ENCODE results near the gene GABRB3.

- no peak for TF ChIP-seq EZH2 (IDR thresholded peaks at IDR 0.05)
- TF ChIP-seq, protein P1, sequence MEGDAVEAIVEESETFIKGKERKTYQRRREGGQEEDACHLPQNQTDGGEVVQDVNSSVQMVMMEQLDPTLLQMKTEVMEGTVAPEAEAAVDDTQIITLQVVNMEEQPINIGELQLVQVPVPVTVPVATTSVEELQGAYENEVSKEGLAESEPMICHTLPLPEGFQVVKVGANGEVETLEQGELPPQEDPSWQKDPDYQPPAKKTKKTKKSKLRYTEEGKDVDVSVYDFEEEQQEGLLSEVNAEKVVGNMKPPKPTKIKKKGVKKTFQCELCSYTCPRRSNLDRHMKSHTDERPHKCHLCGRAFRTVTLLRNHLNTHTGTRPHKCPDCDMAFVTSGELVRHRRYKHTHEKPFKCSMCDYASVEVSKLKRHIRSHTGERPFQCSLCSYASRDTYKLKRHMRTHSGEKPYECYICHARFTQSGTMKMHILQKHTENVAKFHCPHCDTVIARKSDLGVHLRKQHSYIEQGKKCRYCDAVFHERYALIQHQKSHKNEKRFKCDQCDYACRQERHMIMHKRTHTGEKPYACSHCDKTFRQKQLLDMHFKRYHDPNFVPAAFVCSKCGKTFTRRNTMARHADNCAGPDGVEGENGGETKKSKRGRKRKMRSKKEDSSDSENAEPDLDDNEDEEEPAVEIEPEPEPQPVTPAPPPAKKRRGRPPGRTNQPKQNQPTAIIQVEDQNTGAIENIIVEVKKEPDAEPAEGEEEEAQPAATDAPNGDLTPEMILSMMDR (IDR thresholded peaks at IDR 0.05), result no peak
- TF ChIP-seq EZH2phosphoT487 (IDR thresholded peaks at IDR 0.05), result no peak
Observed at GRCh38 chr15:26551473-26551872, 221.4 kb downstream of the GABRB3 start.

Measured in neural progenitor cell (in vitro differentiated cells).